ENCODE measurements around the gene CKMT1A. TPM values are rescaled to one million over a fixed set of nuclear protein-coding genes. Genes with fewer than 3 reads are reported as not detected.
"Not testable (repeated sequence)": the region's sequence is repeated elsewhere in the genome, so short reads cannot be mapped to it uniquely, and the experiment has no call there.

Gene CKMT1A
- total RNA-seq = under 1 TPM; 0.27 to 0.33 TPM

- H3K4me3 Mint-ChIP-seq; DNase-seq; CTCF ChIA-PET; H3K36me3 Mint-ChIP-seq (ENCODE audit: low read depth); H3K27ac Mint-ChIP-seq; intact Hi-C loops (cut with DNase I, micrococcal nuclease); POLR2A ChIA-PET; H3K9me3 Mint-ChIP-seq (ENCODE audit: low read depth); H3K4me1 Mint-ChIP-seq: not testable (repeated sequence)
- ATAC-seq = peak; percentile 32
- H3K27me3 Mint-ChIP-seq = peaks cover 12% of the 10 kb centered on the region
These were observed at the start of gene CKMT1A for GRCh38 chr15:43693148-43694022. CKMT1A (plus strand) TSS chr15:43693859; CDS start chr15:43694051, 192 bp downstream.

- POLR2A ChIA-PET = no interaction called here
- ATAC-seq (peak; percentile 51), DNase-seq (peak; percentile 7)
- peaks cover 6% of the 10 kb centered on the region for H3K27me3 Mint-ChIP-seq
- H3K9me3 Mint-ChIP-seq (ENCODE audit: low read depth) = no peaks in the 10 kb centered on the region
- H3K27ac Mint-ChIP-seq = no peak within 1 kb of the TSS
- peaks cover 10% of the 10 kb centered on the region for H3K36me3 Mint-ChIP-seq (ENCODE audit: low read depth)
- H3K4me1 Mint-ChIP-seq = no peaks in the 10 kb centered on the region
- CTCF ChIA-PET = no interaction called here
- H3K4me3 Mint-ChIP-seq = no peak within 1 kb of the TSS
- intact Hi-C loops (cut with DNase I, micrococcal nuclease) = no loop called here
These were observed 44.8 kb upstream of the CKMT1A start, which contains the start of gene CATSPER2 for GRCh38 chr15:43648649-43649429. CATSPER2 (minus strand) TSS chr15:43648844; CDS start chr15:43648061, 783 bp downstream.

GRCh38 chr15:43649430-43649926, 44.2 kb upstream of the CKMT1A start:
- H3K27ac Mint-ChIP-seq; POLR2A ChIA-PET; H3K4me3 Mint-ChIP-seq; H3K9me3 Mint-ChIP-seq (ENCODE audit: low read depth); CTCF ChIA-PET; H3K4me1 Mint-ChIP-seq; DNase-seq; intact Hi-C loops (cut with DNase I, micrococcal nuclease); ATAC-seq; H3K27me3 Mint-ChIP-seq: not testable (repeated sequence)
- H3K36me3 Mint-ChIP-seq (ENCODE audit: low read depth) = peaks cover 10% of the 10 kb centered on the region

GRCh38 chr15:43659727-43660126, 33.9 kb upstream of the CKMT1A start:
- H3K4me3 Mint-ChIP-seq; CTCF ChIA-PET; H3K4me1 Mint-ChIP-seq; H3K36me3 Mint-ChIP-seq (ENCODE audit: low read depth); H3K9me3 Mint-ChIP-seq (ENCODE audit: low read depth); intact Hi-C loops (cut with DNase I, micrococcal nuclease); H3K27ac Mint-ChIP-seq; DNase-seq; ATAC-seq; H3K27me3 Mint-ChIP-seq; POLR2A ChIA-PET: not testable (repeated sequence)

GRCh38 chr15:43662293-43662692, 31.4 kb upstream of the CKMT1A start:
- ATAC-seq; H3K27ac Mint-ChIP-seq; intact Hi-C loops (cut with DNase I, micrococcal nuclease); CTCF ChIA-PET; H3K4me3 Mint-ChIP-seq; H3K4me1 Mint-ChIP-seq; POLR2A ChIA-PET; H3K9me3 Mint-ChIP-seq (ENCODE audit: low read depth); H3K36me3 Mint-ChIP-seq (ENCODE audit: low read depth); H3K27me3 Mint-ChIP-seq; DNase-seq: not testable (repeated sequence)

- intact Hi-C loops (cut with DNase I, micrococcal nuclease); CTCF ChIA-PET; H3K9me3 Mint-ChIP-seq (ENCODE audit: low read depth); H3K4me3 Mint-ChIP-seq; ATAC-seq; H3K4me1 Mint-ChIP-seq; DNase-seq; POLR2A ChIA-PET; H3K27me3 Mint-ChIP-seq; H3K27ac Mint-ChIP-seq; H3K36me3 Mint-ChIP-seq (ENCODE audit: low read depth): not testable (repeated sequence)
These were observed 30.3 kb upstream of the CKMT1A start for GRCh38 chr15:43663333-43663732.

GRCh38 chr15:43666177-43666576, 27.5 kb upstream of the CKMT1A start:
- H3K9me3 Mint-ChIP-seq (ENCODE audit: low read depth); H3K36me3 Mint-ChIP-seq (ENCODE audit: low read depth); ATAC-seq; CTCF ChIA-PET; intact Hi-C loops (cut with DNase I, micrococcal nuclease); POLR2A ChIA-PET; H3K27ac Mint-ChIP-seq; H3K4me3 Mint-ChIP-seq; H3K27me3 Mint-ChIP-seq; H3K4me1 Mint-ChIP-seq; DNase-seq: not testable (repeated sequence)

GRCh38 chr15:43674175-43674574, 19.5 kb upstream of the CKMT1A start:
- H3K9me3 Mint-ChIP-seq (ENCODE audit: low read depth); H3K27me3 Mint-ChIP-seq; H3K27ac Mint-ChIP-seq; DNase-seq; H3K36me3 Mint-ChIP-seq (ENCODE audit: low read depth); H3K4me1 Mint-ChIP-seq; CTCF ChIA-PET; intact Hi-C loops (cut with DNase I, micrococcal nuclease); POLR2A ChIA-PET; H3K4me3 Mint-ChIP-seq: not testable (repeated sequence)
- peak; percentile 74 for ATAC-seq

- intact Hi-C loops (cut with DNase I, micrococcal nuclease); H3K4me1 Mint-ChIP-seq; DNase-seq; H3K4me3 Mint-ChIP-seq; CTCF ChIA-PET; H3K27me3 Mint-ChIP-seq; H3K36me3 Mint-ChIP-seq (ENCODE audit: low read depth); POLR2A ChIA-PET; H3K9me3 Mint-ChIP-seq (ENCODE audit: low read depth); H3K27ac Mint-ChIP-seq: not testable (repeated sequence)
- peak; percentile 96 for ATAC-seq
These were observed 3.9 kb upstream of the CKMT1A start for GRCh38 chr15:43689604-43690301.

GRCh38 chr15:43692679-43693078, 980 bp upstream of the CKMT1A start:
- intact Hi-C loops (cut with DNase I, micrococcal nuclease); POLR2A ChIA-PET; H3K36me3 Mint-ChIP-seq (ENCODE audit: low read depth); DNase-seq; ATAC-seq; H3K4me1 Mint-ChIP-seq; H3K9me3 Mint-ChIP-seq (ENCODE audit: low read depth); H3K4me3 Mint-ChIP-seq; CTCF ChIA-PET; H3K27ac Mint-ChIP-seq: not testable (repeated sequence)
- peaks cover 11% of the 10 kb centered on the region for H3K27me3 Mint-ChIP-seq

GRCh38 chr15:43702174-43702573, 8.5 kb downstream of the CKMT1A start:
- intact Hi-C loops (cut with DNase I, micrococcal nuclease) = no loop called here
- H3K27ac Mint-ChIP-seq = no peak overlapping the region
- ChIA-PET CTCF (no interaction called here), POLR2A (no interaction called here)
- no peak for DNase-seq
- no peak overlapping the region for H3K4me3 Mint-ChIP-seq
- no peaks in the 10 kb centered on the region for H3K36me3 Mint-ChIP-seq (ENCODE audit: low read depth)
- H3K4me1 Mint-ChIP-seq = no peaks in the 10 kb centered on the region
- peaks cover 14% of the 10 kb centered on the region for H3K27me3 Mint-ChIP-seq
- no peak for ATAC-seq
- no peaks in the 10 kb centered on the region for H3K9me3 Mint-ChIP-seq (ENCODE audit: low read depth)
